ENCODE data around the gene SLC2A13.
"Not testable (repeated sequence)": the region's sequence is repeated elsewhere in the genome, so short reads cannot be mapped to it uniquely, and the experiment has no call there.

Gene SLC2A13

DNA sequence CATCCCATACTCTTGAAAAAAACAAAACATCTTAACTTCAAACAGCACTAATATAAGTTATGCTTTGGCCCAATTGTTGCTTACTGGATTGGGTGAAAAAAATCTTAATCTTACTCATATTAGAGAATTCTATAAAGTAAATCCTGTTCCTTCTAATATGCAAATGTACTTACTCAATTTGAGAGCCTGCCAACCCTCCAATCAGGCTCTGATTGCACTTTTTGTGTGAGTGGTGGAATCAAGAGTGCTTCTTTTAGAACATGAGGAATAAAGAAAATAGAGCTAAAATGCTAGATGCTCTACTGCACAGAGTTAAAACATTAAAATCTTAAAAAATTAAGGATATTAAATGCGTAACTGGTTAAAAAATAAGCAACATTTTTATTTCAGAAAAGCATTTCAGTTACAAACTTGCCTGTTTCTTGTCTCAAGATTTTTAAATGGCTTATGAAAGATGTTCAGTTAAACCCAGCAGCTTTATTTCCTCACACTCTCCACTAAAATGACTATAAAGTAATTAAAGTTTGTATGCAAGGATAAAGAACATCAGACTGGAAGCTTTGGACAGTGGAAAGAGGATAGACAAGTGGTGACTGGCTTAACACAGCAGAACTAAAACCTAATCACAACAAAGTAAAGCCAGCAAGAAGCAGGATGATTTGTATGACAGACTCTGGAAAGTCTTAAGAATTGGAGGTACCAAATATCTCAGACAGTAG, 177.5 kb downstream of the SLC2A13 start:
- Histone ChIP-seq H3K4me3 (ENCODE audit: low read length) (no peak overlapping the region), H3K27me3 (ENCODE audit: control insufficient read depth, insufficient read depth, low read length) (no peaks in the 10 kb centered on the region), H3K9ac (ENCODE audit: low read length) (no peak overlapping the region), H3K27ac (ENCODE audit: low read depth, low read length) (no peak overlapping the region), H3K36me3 (ENCODE audit: control insufficient read depth, insufficient read depth, low read length) (no peaks in the 10 kb centered on the region), H3K4me1 (ENCODE audit: control insufficient read depth, insufficient read depth, low read length) (no peaks in the 10 kb centered on the region)

GRCh38 chr12:39923364-39923763, 182.5 kb downstream of the SLC2A13 start:
- no peak overlapping the region for H3K4me3 ChIP-seq (ENCODE audit: low read length)
- no peaks in the 10 kb centered on the region for H3K27me3 ChIP-seq (ENCODE audit: control insufficient read depth, insufficient read depth, low read length)
- no peaks in the 10 kb centered on the region for H3K4me1 ChIP-seq (ENCODE audit: control insufficient read depth, insufficient read depth, low read length)
- H3K36me3 ChIP-seq (ENCODE audit: control insufficient read depth, insufficient read depth, low read length) = no peaks in the 10 kb centered on the region
- no peak overlapping the region for H3K9ac ChIP-seq (ENCODE audit: low read length)
- H3K27ac ChIP-seq (ENCODE audit: low read depth, low read length) = no peak overlapping the region

- not testable (repeated sequence) for H3K9ac ChIP-seq (ENCODE audit: low read length); H3K27me3 ChIP-seq (ENCODE audit: control insufficient read depth, insufficient read depth, low read length); H3K27ac ChIP-seq (ENCODE audit: low read depth, low read length)
These were observed 183.3 kb downstream of the SLC2A13 start for GRCh38 chr12:39922598-39922997.

DNA sequence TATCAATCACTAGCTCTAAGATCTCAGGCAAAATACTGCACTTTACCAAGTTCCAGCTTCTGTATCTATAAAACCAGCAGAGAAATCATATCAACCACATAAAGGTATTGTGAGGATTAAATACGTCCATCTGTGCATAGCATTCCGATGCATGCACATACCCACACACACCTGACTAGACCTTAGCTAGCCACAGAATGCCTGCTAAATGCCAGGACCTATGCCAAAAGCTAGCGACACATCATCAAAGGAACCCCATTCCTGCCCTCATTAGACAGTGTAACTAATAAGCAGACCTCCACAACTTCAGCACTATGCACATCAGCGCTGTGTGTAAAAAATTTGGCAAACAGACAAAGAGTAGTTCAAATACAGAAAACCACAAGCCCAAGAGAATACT, 185.2 kb downstream of the SLC2A13 start:
- H3K4me3 ChIP-seq (ENCODE audit: low read length) = no peak overlapping the region
- no peak overlapping the region for H3K9ac ChIP-seq (ENCODE audit: low read length)
- H3K4me1 ChIP-seq (ENCODE audit: control insufficient read depth, insufficient read depth, low read length) = no peaks in the 10 kb centered on the region
- H3K27me3 ChIP-seq (ENCODE audit: control insufficient read depth, insufficient read depth, low read length) = no peaks in the 10 kb centered on the region
- no peak overlapping the region for H3K27ac ChIP-seq (ENCODE audit: low read depth, low read length)
- H3K36me3 ChIP-seq (ENCODE audit: control insufficient read depth, insufficient read depth, low read length) = no peaks in the 10 kb centered on the region

More at GRCh38 chr12:39922598-39922997, 183.3 kb downstream of the SLC2A13 start:
- not testable (repeated sequence) for H3K36me3 ChIP-seq (ENCODE audit: control insufficient read depth, insufficient read depth, low read length); H3K4me3 ChIP-seq (ENCODE audit: low read length); H3K4me1 ChIP-seq (ENCODE audit: control insufficient read depth, insufficient read depth, low read length)

DNA sequence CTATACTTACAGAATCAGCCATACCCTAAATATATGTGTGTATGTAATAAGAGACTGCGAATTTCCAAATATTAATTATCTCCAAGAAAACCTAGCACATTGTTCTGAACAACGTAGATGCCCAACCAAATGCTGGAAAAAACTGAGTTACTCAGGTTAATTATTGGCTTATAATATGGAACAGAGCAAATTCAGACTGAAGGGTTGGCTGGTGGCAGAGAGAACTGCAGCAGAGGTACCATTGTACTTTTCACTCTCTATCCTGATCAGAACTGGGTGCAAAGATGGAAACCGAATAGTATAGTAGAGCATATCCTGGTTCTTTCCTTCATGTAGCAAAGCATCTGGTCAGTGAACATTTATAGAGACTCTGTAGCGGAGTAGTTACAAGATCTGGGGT, 185.7 kb downstream of the SLC2A13 start:
- Histone ChIP-seq H3K27ac (ENCODE audit: low read depth, low read length) (no peak overlapping the region), H3K4me1 (ENCODE audit: control insufficient read depth, insufficient read depth, low read length) (no peaks in the 10 kb centered on the region), H3K4me3 (ENCODE audit: low read length) (no peak overlapping the region), H3K9ac (ENCODE audit: low read length) (no peak overlapping the region), H3K27me3 (ENCODE audit: control insufficient read depth, insufficient read depth, low read length) (no peaks in the 10 kb centered on the region), H3K36me3 (ENCODE audit: control insufficient read depth, insufficient read depth, low read length) (no peaks in the 10 kb centered on the region)

DNA sequence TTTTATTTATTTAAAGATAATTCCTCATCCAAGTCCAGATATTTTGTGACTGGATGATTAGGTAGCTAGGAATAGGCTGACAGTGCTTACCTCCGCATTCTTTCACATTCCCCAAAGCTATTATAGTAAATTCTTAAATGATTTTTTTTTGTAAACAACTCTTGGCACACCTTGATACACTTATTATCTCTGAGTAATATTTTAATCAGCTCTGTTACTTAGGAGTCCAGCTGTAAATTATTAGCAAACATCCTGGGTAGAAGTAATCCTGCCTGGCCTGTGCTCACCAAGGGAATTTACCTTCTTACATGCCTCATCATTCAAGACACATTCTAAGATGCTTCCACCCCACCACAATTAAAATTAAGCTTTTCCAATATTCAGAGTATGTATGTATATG, 186.1 kb downstream of the SLC2A13 start:
- Histone ChIP-seq H3K27me3 (ENCODE audit: control insufficient read depth, insufficient read depth, low read length) (no peaks in the 10 kb centered on the region), H3K9ac (ENCODE audit: low read length) (no peak overlapping the region), H3K27ac (ENCODE audit: low read depth, low read length) (no peak overlapping the region), H3K4me3 (ENCODE audit: low read length) (no peak overlapping the region), H3K4me1 (ENCODE audit: control insufficient read depth, insufficient read depth, low read length) (no peaks in the 10 kb centered on the region), H3K36me3 (ENCODE audit: control insufficient read depth, insufficient read depth, low read length) (no peaks in the 10 kb centered on the region)

DNA sequence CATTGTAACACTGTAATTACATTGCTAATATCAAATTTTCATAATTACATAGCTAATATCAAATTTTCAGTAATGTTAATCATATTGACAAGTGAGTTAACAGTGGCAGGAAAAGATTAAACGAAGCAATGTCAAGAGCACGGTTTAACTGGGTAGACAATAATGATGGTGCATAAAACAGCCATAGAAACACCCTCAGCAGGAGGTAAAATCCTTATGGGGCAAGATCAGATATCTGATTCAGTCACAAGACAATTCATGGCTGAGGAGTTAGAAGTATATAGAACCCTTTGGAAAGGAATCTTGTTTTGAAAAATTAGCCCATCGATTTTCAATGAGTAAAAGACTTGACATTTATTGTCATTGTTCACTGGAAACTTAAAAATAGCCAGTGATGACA, 190.6 kb downstream of the SLC2A13 start:
- H3K27me3 ChIP-seq (ENCODE audit: control insufficient read depth, insufficient read depth, low read length) = no peaks in the 10 kb centered on the region
- no peaks in the 10 kb centered on the region for H3K4me1 ChIP-seq (ENCODE audit: control insufficient read depth, insufficient read depth, low read length)
- H3K9ac ChIP-seq (ENCODE audit: low read length) = no peak overlapping the region
- no peak overlapping the region for H3K4me3 ChIP-seq (ENCODE audit: low read length)
- H3K36me3 ChIP-seq (ENCODE audit: control insufficient read depth, insufficient read depth, low read length) = no peaks in the 10 kb centered on the region
- H3K27ac ChIP-seq (ENCODE audit: low read depth, low read length) = no peak overlapping the region

GRCh38 chr12:39912211-39912980, 193.5 kb downstream of the SLC2A13 start:
- H3K9ac ChIP-seq (ENCODE audit: low read length) = no peak overlapping the region
- no peaks in the 10 kb centered on the region for H3K4me1 ChIP-seq (ENCODE audit: control insufficient read depth, insufficient read depth, low read length)
- H3K36me3 ChIP-seq (ENCODE audit: control insufficient read depth, insufficient read depth, low read length) = no peaks in the 10 kb centered on the region
- no peak overlapping the region for H3K27ac ChIP-seq (ENCODE audit: low read depth, low read length)
- H3K27me3 ChIP-seq (ENCODE audit: control insufficient read depth, insufficient read depth, low read length) = no peaks in the 10 kb centered on the region
- no peak overlapping the region for H3K4me3 ChIP-seq (ENCODE audit: low read length)

- H3K27ac ChIP-seq (ENCODE audit: low read depth, low read length) = no peak overlapping the region
- no peak overlapping the region for H3K4me3 ChIP-seq (ENCODE audit: low read length)
- no peaks in the 10 kb centered on the region for H3K27me3 ChIP-seq (ENCODE audit: control insufficient read depth, insufficient read depth, low read length)
- H3K4me1 ChIP-seq (ENCODE audit: control insufficient read depth, insufficient read depth, low read length) = peaks cover 15% of the 10 kb centered on the region
- H3K36me3 ChIP-seq (ENCODE audit: control insufficient read depth, insufficient read depth, low read length) = no peaks in the 10 kb centered on the region
- H3K9ac ChIP-seq (ENCODE audit: low read length) = no peak overlapping the region
These were observed 199.6 kb downstream of the SLC2A13 start for GRCh38 chr12:39906237-39906636.

DNA sequence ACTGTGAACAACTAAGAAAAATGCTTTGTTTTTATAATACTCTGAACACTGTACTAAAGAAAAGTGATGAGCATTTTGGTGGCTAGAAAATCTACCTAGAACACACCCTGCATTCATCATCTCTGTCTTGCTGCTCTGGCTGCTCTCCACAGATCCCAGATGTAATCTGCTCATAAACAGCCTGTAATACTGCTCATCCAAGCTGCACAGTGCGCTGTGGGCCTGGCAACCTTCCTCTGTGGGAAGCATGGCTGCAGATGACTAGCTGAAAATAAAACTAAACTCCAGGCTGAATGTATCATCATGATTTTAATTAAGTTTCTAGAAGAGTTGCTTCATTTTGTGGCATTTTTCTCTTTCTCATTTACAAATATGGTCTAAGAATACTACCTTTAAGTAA, 200.7 kb downstream of the SLC2A13 start:
- Histone ChIP-seq H3K36me3 (ENCODE audit: control insufficient read depth, insufficient read depth, low read length) (no peaks in the 10 kb centered on the region), H3K9ac (ENCODE audit: low read length) (no peak overlapping the region), H3K4me3 (ENCODE audit: low read length) (no peak overlapping the region), H3K27ac (ENCODE audit: low read depth, low read length) (no peak overlapping the region), H3K4me1 (ENCODE audit: control insufficient read depth, insufficient read depth, low read length) (peaks cover 15% of the 10 kb centered on the region), H3K27me3 (ENCODE audit: control insufficient read depth, insufficient read depth, low read length) (no peaks in the 10 kb centered on the region)

DNA sequence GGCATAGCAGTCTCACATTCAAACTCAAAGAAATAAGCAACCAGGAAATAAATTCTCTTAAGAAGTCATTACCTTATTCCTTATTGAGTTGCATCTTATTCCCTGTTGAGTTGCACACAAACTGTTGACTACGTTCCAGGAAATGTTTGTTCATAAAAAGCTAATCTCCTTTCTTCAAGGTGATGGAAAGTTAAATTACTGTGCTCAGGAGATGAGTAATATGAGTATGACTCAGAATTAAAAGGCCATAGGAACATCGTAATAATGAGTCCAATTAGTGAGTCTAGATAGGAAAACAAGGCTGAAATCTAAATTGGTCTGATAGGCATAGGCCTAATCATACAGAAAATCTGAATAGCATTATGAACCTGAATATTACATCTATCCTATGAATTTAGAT, 203.1 kb downstream of the SLC2A13 start:
- Histone ChIP-seq H3K4me3 (ENCODE audit: low read length) (no peak overlapping the region), H3K27me3 (ENCODE audit: control insufficient read depth, insufficient read depth, low read length) (no peaks in the 10 kb centered on the region), H3K36me3 (ENCODE audit: control insufficient read depth, insufficient read depth, low read length) (no peaks in the 10 kb centered on the region), H3K4me1 (ENCODE audit: control insufficient read depth, insufficient read depth, low read length) (peaks cover 15% of the 10 kb centered on the region), H3K27ac (ENCODE audit: low read depth, low read length) (no peak overlapping the region), H3K9ac (ENCODE audit: low read length) (no peak overlapping the region)

GRCh38 chr12:39897315-39897714, 208.6 kb downstream of the SLC2A13 start:
- Histone ChIP-seq H3K27ac (ENCODE audit: low read depth, low read length) (no peak overlapping the region), H3K4me3 (ENCODE audit: low read length) (no peak overlapping the region), H3K27me3 (ENCODE audit: control insufficient read depth, insufficient read depth, low read length) (no peaks in the 10 kb centered on the region), H3K9ac (ENCODE audit: low read length) (no peak overlapping the region), H3K4me1 (ENCODE audit: control insufficient read depth, insufficient read depth, low read length) (no peaks in the 10 kb centered on the region), H3K36me3 (ENCODE audit: control insufficient read depth, insufficient read depth, low read length) (no peaks in the 10 kb centered on the region)

DNA sequence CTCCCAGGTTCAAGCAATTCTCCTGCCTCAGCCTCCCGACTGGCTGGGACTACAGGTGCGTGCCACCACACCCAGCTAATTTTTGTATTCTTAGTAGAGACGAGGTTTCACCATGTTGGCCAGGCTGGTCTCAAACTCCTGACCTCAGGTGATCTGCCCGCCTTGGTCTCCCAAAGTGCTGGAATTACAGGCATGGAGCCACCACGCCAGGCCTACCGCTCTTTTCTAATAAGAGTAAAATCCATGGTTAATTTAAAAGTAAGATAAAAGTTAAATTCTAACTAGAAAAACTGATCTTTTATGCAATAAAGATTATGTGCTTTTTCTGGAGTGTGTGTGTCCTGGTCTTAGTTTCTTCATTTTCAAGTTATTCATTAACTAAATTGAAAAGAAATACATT, 212.5 kb downstream of the SLC2A13 start:
- H3K36me3 ChIP-seq (ENCODE audit: control insufficient read depth, insufficient read depth, low read length); H3K27me3 ChIP-seq (ENCODE audit: control insufficient read depth, insufficient read depth, low read length); H3K9ac ChIP-seq (ENCODE audit: low read length); H3K4me3 ChIP-seq (ENCODE audit: low read length); H3K4me1 ChIP-seq (ENCODE audit: control insufficient read depth, insufficient read depth, low read length); H3K27ac ChIP-seq (ENCODE audit: low read depth, low read length): not testable (repeated sequence)

All from rectal smooth muscle tissue (tissue), 1 donor.